HG03575 (cell line): Measurements from ENCODE around the gene MAP7.
"Not testable (repeated sequence)": the region's sequence is repeated elsewhere in the genome, so short reads cannot be mapped to it uniquely, and the experiment has no call there.

Experiments
- ATAC-seq: cut with Tn5 transposase; IDR thresholded peaks from one replicate; pipeline ENCODE4 v1.9.1; 2021; ENCODE audit not compliant: unreplicated experiment, insufficient number of reproducible peaks, low FRiP score; ENCODE audit errors: extremely low read depth

MAP7 gene

DNA sequence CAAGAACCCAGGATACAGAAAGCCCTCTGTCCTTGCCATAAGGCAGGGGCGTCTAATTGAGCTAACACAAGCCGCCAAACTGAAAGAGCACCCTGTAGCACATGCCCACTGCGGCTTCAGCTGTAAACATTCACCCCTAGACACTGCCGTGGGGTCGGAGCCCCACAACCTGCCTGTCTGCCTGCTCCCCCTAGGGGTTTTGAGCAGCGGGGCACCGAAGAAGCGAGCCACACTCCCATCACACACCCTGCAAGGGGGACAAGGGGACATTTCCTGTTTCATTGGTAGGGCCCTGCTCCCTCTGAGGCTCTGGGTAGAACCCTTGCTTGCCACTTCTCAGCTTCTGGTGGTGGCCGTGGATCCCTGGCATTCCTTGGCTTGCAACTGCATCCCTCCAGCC, 215.4 kb downstream of the MAP7 start:
- ATAC-seq, result no peak

- ATAC-seq, result no peak
Measured at GRCh38 chr6:136334465-136334846, 215.8 kb downstream of the MAP7 start.

DNA sequence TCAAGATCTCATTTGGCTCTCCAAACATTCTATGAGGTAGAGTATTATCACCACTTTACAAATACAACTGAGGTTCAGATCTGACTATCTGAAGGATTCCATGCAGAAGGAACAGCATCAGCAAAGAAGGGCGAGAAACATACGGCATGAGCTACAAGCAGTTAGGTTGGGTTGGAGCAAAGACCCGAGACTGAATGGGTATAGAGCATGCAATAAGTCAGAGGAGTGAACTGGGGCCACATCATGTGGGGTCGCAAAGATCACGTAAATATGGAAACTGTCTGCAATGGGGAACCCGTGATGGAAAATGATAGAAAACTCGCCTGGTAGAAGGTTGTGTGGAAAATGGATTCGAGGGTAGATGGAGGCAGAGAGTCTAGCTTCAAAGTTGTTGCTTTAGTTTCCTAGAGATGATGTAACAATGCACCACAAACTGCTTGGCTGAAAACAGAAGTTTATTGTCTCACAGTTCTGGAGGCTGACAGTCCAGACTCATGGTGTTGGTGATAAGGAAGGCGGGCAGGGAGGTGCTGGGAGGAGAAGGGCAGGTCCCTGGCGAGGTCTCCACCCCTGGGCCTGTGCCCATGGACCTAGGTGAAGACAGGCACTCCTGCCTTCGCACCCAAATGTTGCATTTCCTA, 216.3 kb downstream of the MAP7 start:
- ATAC-seq, result no peak

- ATAC-seq, result no peak
Measured at GRCh38 chr6:136331461-136331860, 218.8 kb downstream of the MAP7 start.

- ATAC-seq, result no peak
Measured at GRCh38 chr6:136330634-136331033, 219.6 kb downstream of the MAP7 start.

GRCh38 chr6:136326038-136326553, 224.1 kb downstream of the MAP7 start:
- no peak for ATAC-seq

DNA sequence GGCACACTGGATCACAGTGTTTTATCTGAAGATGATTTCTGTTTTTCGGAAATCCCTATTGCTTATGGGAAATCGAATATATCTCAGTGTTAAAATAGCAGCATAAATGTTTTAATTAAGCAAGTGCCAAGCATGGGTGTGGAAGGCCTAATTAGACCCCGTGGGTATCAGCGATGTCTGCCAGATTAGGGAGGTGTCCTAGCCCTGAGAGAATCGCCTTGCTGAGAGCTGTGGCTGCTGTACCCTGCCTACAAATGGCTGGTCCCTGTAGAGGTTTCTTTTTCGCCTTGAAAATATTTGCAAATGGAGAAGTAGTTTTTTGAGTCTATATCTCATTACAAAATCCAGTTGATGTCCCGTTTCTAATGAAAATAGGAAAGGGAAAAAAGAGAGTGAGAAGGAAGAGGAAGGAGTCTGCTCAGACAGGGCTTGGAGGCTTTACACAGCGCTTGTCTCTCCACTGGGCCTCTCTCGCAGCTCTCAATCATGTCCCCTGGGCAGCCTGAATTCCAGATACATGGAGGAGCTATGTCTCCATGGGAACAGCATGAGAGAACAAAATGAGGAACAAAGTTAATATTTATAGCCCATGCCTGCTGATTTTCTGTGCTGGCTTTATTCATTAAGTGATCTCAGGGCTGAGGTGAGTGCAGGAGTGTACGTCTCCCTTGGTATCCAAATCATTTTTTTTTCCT, 225.4 kb downstream of the MAP7 start:
- no peak for ATAC-seq

- ATAC-seq, result no peak
Measured at GRCh38 chr6:136323431-136324112, 226.7 kb downstream of the MAP7 start.

DNA sequence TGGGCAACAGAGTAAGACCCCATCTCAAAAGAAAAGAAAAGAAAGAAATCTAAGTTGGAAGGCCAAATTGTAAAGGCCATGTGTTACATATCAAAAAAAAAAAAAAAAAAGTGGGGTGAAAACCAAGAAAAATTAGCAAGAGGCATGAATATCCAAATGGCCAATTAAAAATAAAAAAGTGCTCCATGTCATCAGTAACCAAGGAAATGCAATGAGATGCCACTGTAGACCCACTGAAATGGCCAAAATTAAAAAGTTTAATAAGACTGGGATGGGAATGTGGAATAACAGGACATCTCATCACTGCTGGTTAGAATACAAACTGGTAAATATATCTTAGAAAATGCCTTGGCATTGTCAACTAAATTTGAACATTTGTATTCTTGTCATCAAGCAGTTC, 230.5 kb downstream of the MAP7 start:
- no peak for ATAC-seq

DNA sequence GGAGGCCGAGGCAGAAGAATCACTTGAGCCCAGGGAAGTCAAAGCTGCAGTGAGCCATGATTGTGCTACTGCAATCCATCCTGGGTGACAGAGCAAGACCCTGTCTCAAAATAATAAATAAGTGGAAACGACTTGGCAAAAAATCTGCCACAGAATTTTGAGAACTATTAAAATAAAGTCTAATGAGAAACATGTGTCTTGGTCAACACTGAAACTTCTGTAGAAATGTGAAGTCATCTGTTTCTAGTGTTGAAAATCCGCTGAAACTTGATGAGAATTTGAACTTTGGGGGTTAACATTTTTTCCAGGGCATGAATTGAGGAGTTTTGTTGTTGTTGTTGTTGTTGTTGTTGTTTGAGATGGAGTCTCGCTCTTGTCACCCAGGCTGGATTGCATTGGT, 231.5 kb downstream of the MAP7 start:
- ATAC-seq, result no peak

GRCh38 chr6:136317971-136318370, 232.3 kb downstream of the MAP7 start:
- no peak for ATAC-seq

- ATAC-seq, result no peak
Measured at GRCh38 chr6:136317021-136317694, 233.1 kb downstream of the MAP7 start.

GRCh38 chr6:136315594-136315993, 234.6 kb downstream of the MAP7 start:
- ATAC-seq, result no peak

DNA sequence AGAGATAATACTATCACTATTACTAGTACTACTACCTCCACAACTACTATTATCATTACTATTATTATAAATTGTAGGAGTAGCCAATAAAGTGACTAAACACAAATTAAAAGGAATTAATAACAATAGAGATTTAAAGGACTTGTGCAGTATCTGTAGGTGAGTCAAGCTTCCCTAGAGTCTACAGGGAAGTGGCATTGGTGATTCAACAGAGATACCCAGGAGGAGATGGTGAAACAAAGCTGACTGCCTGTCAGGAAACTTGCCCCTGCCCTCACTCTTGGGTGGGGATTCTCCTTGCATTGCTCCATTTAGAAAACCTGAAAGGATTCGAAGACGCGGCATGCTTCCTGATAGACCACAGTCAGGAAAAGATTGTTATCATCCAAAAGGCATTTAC, 237.2 kb downstream of the MAP7 start:
- ATAC-seq, result no peak

DNA sequence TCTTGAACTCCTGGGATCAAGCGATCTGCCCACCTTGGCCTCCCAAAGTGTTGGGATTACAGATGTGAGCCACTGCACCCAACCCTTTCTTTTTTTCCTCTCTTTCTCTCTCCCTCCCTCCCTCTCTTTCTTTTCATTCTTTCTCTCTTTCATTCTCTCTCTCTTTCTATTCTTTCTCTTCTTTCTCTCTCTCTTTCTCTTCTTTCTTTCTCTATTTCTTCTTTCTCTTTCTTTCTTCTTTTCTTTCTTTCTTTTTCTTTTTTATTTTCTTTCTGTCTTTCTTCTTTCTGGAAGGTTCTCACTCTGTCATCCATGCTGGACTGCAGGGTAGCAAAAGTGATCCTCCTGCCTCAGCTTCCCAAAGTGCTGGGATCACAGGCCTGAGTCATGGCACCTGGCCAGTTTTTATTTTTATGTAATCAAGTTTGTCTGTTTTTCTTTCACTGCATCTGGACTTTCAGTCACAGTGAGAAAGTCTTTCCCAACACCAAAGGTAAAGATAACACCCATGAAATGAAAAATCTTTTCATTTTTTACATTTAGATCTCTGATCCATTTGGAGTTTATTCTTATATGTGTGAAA, 240.4 kb downstream of the MAP7 start:
- no peak for ATAC-seq

GRCh38 chr6:136309171-136309570, 241.1 kb downstream of the MAP7 start:
- ATAC-seq, result no peak

- ATAC-seq, result not testable (repeated sequence)
Measured at GRCh38 chr6:136308469-136308868, 241.8 kb downstream of the MAP7 start.

DNA sequence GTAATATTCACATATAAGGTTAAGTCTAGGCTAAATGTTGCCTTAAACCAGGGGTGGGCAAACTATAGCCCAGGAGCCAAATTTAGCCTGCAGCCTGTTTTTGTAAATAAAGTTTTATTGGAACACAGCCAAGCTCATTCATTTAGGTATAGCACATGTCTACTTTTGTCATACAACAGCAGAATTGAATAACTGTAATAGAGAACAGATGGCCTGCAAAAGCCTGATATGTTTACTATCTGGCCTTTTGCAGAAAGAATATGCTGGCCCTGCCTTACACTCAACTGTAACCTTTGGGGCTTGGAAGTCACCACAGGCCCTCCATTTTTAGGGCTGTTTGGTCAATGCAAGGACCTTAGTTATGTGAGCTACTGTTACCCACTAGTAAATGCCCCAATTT, 242.9 kb downstream of the MAP7 start:
- ATAC-seq, result no peak

GRCh38 chr6:136306466-136306865, 243.8 kb downstream of the MAP7 start:
- no peak for ATAC-seq
